T-helper 2 cell treated with Interferon-gamma antibody and Interleukin-4, amounts not matched to agents 5 μg/mL and 100 μg/mL, for 36 hours (primary cell): ENCODE data around the gene PLCB1.

Experiments
- DNase-seq: peaks from one replicate; pipeline ENCODE4 v3.0.0; 2021; ENCODE audit warnings: low spot score
- H3K27ac Mint-ChIP-seq: one replicate; pipeline ENCODE4 v1.8.0; 2021; ENCODE audit warnings: mild to moderate bottlenecking, mixed read lengths
- H3K27me3 Mint-ChIP-seq: one replicate; pipeline ENCODE4 v1.8.0; 2021; ENCODE audit warnings: low read depth, mixed read lengths
- H3K36me3 Mint-ChIP-seq: one replicate; pipeline ENCODE4 v1.8.0; 2021; ENCODE audit warnings: low read depth, mixed read lengths
- H3K4me1 Mint-ChIP-seq: one replicate; pipeline ENCODE4 v1.8.0; 2021; ENCODE audit warnings: low read depth, mixed read lengths
- H3K4me3 Mint-ChIP-seq: one replicate; pipeline ENCODE4 v1.8.0; 2022; ENCODE audit warnings: mild to moderate bottlenecking, moderate library complexity, mixed read lengths
- H3K9me3 Mint-ChIP-seq: one replicate; pipeline ENCODE4 v1.8.0; 2021; ENCODE audit warnings: mixed read lengths

Gene PLCB1

DNA sequence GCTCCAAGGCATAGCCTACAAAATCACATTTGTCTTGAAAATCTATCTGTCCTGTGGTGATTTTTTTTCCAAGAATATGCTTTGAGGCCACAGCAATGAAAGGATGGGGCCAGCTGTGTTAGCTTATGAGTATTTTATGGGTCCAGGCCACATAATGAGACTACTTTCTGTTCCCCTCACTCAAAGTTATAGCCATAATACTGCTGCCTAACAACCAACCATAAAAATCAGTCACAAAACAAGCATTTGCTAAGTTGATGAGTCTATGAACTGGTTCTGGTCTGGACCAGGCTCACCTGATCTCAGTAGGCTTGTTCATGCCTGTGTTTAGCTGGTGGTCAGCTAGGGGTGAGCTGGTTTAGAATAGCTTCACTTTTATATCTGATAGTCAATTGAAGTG, 744.3 kb downstream of the PLCB1 start:
- Mint-ChIP-seq H3K27me3 (no peaks in the 10 kb centered on the region), H3K4me1 (no peaks in the 10 kb centered on the region), H3K27ac (no peak overlapping the region), H3K4me3 (no peak overlapping the region), H3K9me3 (no peaks in the 10 kb centered on the region), H3K36me3 (no peaks in the 10 kb centered on the region)
- no peak for DNase-seq

DNA sequence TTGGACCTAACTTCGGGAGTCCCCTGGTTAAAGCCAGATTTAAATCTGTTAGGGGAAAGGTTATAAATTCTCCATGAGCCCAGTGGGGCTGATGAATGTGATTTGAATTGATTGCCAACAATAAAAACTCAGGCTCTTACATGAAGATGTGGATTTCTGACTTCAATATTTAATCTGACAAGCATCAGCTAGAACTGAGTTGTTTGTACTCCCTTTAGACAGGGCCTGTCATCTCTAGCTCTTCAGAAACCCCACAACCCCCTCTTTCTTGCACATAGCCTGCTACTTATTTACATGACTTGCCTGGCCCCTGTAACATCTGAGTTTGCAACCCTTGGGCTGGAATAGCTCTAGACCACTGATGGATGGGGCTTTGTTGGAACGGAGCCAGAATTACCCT, 745.2 kb downstream of the PLCB1 start:
- H3K36me3 Mint-ChIP-seq: no peaks in the 10 kb centered on the region
- no peak overlapping the region for H3K4me3 Mint-ChIP-seq
- H3K27me3 Mint-ChIP-seq: no peaks in the 10 kb centered on the region
- no peak overlapping the region for H3K27ac Mint-ChIP-seq
- no peaks in the 10 kb centered on the region for H3K9me3 Mint-ChIP-seq
- no peak for DNase-seq
- H3K4me1 Mint-ChIP-seq: no peaks in the 10 kb centered on the region

DNA sequence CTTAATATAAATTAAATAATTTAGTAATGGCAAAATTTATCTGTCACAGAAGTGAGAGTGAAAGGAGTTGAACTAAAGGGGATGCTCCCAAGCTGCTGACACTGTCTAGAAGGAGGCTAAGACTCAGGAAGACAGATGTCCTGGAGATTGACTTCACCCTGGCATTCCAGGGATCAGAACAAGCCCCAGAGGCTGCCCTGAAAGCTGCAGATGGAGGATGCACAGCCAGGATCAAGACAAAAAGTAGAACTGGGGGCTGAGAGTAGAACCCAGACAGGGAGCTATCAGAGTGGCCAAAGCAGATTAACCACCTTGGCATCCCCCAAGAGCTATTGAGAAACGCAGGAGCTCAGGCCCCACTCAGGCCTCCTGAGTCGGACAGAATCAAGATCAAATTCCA, 747.6 kb downstream of the PLCB1 start:
- DNase-seq: no peak
- Mint-ChIP-seq H3K27me3 (no peaks in the 10 kb centered on the region), H3K9me3 (no peaks in the 10 kb centered on the region), H3K4me3 (no peak overlapping the region), H3K27ac (no peak overlapping the region), H3K36me3 (no peaks in the 10 kb centered on the region), H3K4me1 (no peaks in the 10 kb centered on the region)

DNA sequence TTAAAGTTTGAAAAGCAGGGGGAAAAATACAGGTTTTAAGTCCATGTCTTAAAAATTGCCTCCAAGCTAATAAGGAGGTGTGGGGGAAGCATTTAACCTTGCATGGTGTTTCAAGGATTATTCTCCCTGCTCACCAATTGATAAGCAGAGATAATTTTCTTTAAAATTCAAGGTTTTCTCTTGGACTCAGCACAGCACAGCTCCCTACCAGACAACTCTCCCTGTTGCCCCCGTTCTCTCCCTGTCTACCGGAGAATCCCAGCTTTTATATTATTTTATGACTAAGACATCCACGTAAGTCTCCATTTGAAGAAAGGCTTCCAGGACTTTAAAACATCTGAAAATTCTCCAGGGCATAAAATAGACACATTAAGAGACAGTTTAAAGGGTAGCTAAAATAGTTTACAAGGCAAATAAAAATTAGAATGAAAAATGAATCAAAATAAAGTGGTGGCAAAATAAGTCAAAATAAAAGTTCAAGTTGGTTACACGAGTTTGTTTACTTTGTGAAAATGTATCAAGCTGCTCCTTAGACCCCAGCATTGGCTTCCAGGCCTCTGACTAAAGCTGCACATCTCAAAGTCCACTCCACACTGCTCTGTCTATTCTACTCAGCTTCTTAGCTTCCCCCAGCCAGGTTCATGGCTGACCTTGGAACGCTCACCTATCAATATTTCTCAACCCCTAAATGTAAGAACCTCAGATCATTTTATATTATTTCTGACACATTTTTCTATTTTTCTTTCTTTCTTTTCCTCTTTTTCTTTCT, 748.2 kb downstream of the PLCB1 start:
- no peak for DNase-seq
- Mint-ChIP-seq H3K27ac (no peak overlapping the region), H3K4me3 (no peak overlapping the region)

DNA sequence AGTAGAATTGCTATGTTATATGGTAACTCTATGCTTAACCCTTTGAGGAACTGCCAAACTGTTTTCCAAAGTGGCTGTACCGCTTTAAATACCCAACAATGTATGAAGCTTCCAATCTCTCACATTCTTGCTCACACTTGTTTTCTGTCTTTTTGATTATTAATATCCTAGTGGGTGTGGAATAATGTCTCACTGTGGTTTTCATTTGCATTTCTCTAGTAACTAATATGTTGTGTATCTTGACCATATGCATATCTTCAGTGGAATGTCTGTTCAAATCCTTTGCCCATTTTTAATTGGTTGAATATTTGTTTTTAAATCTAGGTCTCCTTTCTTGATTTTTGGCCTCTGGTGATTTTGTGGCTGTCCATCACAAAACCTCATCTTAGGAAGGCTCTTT, 759.0 kb downstream of the PLCB1 start:
- Mint-ChIP-seq H3K36me3 (no peaks in the 10 kb centered on the region), H3K27me3 (no peaks in the 10 kb centered on the region), H3K9me3 (peaks cover 33% of the 10 kb centered on the region), H3K4me1 (no peaks in the 10 kb centered on the region), H3K27ac (no peak overlapping the region), H3K4me3 (no peak overlapping the region)
- DNase-seq: no peak

More for the DNA sequence above, 748.2 kb downstream of the PLCB1 start:
- Mint-ChIP-seq H3K36me3 (no peaks in the 10 kb centered on the region), H3K4me1 (no peaks in the 10 kb centered on the region), H3K27me3 (no peaks in the 10 kb centered on the region), H3K9me3 (no peaks in the 10 kb centered on the region)

DNA sequence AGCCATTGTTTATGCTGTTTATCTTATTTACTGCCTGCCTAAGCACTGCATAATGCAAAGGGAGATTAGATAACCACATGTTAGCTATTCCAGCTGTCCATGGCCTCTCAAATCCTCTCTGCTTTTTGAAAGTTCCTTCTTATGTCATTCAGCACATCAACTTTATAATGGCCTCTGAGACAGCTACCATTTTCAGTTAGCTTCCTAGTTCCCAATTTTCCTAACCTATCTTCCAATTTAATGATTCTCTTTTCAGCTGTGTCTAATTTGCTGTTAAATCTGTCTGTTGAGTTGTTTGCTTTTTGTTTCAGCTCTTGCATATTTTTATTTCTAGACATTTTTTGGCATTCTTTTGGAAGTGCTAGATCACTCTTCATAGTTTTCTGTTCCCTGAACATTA, 763.4 kb downstream of the PLCB1 start:
- no peak for DNase-seq
- no peak overlapping the region for H3K27ac Mint-ChIP-seq
- H3K36me3 Mint-ChIP-seq: no peaks in the 10 kb centered on the region
- H3K9me3 Mint-ChIP-seq: peaks cover 33% of the 10 kb centered on the region
- no peaks in the 10 kb centered on the region for H3K4me1 Mint-ChIP-seq
- no peak overlapping the region for H3K4me3 Mint-ChIP-seq
- no peaks in the 10 kb centered on the region for H3K27me3 Mint-ChIP-seq

DNA sequence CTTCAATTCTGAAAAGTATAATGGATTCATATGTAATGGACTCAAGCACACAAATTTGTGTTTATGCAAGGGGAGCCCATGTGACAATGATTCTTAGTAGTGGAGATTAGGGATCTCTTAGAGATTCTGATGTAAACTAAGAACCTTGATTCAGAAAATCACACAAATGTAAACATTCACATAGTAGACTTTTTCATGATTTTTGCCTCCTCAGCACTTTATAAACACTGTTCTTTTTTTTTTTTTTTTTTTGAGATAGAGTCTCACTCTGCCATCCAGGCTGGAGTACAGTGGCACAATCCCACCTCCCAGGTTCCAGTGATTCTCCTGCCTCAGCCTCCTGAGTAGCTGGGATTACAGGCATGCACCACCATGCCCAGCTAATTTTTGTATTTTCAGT, 766.8 kb downstream of the PLCB1 start:
- Mint-ChIP-seq H3K27me3 (no peaks in the 10 kb centered on the region), H3K4me1 (no peaks in the 10 kb centered on the region), H3K27ac (no peak overlapping the region), H3K9me3 (peaks cover 21% of the 10 kb centered on the region), H3K36me3 (no peaks in the 10 kb centered on the region), H3K4me3 (no peak overlapping the region)
- DNase-seq: no peak

DNA sequence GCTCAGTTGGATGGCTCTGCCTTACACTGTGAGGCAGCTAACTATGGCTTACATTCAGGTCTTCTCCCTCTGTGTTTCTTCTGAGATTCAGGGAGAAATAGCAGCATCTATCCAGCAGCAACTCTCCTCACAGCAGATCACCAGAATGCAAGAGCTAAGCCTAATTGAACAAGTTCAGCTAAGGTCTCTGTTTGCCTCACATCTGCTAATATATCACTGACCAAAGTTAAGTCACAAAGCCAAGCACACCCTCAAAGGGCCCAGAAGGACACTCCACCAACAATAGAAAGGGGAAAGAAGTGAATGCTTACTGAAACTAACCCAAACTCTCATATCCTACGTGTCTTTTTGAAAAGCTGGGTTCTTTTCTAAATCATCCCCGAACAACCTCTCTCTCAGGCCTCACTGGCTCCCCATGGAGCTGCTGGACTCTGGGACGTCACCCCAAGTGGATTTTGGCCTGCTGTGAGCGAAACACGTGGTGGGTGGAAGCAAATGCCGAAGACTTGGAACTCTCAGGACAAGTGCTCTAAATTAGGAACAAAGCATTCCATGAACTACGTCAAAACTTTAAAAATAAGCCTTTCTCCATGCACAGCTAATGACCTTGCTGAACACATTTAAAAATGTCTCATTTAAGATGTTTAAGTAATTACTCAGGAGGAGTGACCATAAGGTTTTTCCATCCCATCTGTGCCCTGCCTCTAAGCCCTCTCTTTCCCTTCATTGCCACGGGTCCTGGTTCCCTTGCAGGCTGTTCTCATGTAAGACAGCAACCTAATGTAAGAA, 769.4 kb downstream of the PLCB1 start:
- no peak overlapping the region for H3K4me3 Mint-ChIP-seq
- H3K9me3 Mint-ChIP-seq: peaks cover 7% of the 10 kb centered on the region
- H3K27ac Mint-ChIP-seq: no peak overlapping the region
- DNase-seq: no peak
- no peaks in the 10 kb centered on the region for H3K36me3 Mint-ChIP-seq
- H3K27me3 Mint-ChIP-seq: no peaks in the 10 kb centered on the region
- H3K4me1 Mint-ChIP-seq: no peaks in the 10 kb centered on the region

DNA sequence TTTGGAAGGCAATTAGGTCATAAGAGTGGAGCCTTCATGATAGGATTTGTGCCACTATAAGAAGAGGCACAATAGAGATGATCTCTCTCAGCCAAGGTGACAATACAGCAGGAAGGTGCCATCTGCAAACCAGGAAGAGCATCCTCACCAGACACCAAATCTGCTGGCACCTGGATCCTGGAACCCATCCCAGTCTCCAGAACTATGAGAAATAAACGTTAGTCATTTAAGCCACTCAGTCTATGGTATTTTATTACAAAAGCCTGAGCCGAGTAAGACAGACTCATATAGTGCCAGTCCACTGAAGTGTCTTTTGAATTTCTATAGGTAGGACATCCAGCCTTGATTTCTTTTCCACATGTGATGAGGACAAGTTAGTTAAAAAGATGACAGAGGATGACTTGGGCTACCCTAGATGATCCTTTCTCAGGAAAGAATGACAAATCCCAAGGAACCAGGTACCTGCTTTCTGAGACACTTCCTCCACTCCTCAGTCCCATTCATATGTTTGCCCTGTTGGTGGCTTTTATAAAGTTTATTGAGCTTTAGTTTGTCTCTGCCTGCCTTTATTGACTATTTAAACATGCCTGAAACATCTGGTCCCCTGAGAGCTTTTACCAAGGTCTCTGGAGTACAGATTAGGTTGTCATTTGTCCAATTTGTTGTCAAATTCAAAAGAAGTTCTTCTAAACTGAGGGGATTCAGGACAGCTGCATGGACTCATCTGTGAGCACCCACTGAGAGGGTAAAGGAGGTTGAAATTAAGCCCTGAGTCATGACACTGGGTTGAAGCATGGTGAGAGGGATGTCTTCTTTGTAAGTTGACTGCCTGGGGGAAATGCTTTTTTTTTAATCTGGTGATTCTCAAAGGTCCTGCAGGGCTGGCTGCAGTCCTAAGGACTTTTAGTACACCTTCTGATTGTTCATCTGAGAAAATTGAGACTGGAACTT, 771.9 kb downstream of the PLCB1 start:
- H3K4me1 Mint-ChIP-seq: no peaks in the 10 kb centered on the region
- no peak for DNase-seq
- no peak overlapping the region for H3K27ac Mint-ChIP-seq
- no peaks in the 10 kb centered on the region for H3K36me3 Mint-ChIP-seq
- peaks cover 4% of the 10 kb centered on the region for H3K9me3 Mint-ChIP-seq
- no peaks in the 10 kb centered on the region for H3K27me3 Mint-ChIP-seq
- no peak overlapping the region for H3K4me3 Mint-ChIP-seq

GRCh38 chr20:8909596-8909995, 777.5 kb downstream of the PLCB1 start:
- Mint-ChIP-seq H3K27ac (no peak overlapping the region), H3K36me3 (no peaks in the 10 kb centered on the region), H3K4me3 (no peak overlapping the region), H3K9me3 (no peaks in the 10 kb centered on the region), H3K27me3 (no peaks in the 10 kb centered on the region), H3K4me1 (no peaks in the 10 kb centered on the region)
- no peak for DNase-seq

DNA sequence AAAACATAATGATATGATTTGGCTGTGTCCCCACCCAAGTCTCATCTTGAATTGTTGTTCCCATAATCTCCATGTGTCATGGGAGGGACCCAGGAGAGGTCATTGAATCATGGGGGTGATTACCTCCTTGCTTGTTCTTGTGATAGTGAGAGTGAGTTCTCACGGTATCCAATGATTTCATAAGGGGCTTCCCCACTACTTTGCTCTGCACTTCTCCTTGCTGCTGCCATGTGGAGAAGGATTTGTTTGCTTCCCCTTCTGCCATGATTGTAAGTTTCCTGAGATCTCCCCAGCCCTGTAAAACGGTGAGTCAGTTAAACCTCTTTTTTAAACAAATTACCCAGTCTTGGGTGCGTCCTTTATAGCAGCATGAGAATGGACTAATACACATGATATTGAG, 780.0 kb downstream of the PLCB1 start:
- no peak overlapping the region for H3K27ac Mint-ChIP-seq
- no peak for DNase-seq
- no peaks in the 10 kb centered on the region for H3K36me3 Mint-ChIP-seq
- no peaks in the 10 kb centered on the region for H3K27me3 Mint-ChIP-seq
- peaks cover 9% of the 10 kb centered on the region for H3K9me3 Mint-ChIP-seq
- H3K4me3 Mint-ChIP-seq: no peak overlapping the region
- H3K4me1 Mint-ChIP-seq: no peaks in the 10 kb centered on the region

- Mint-ChIP-seq H3K9me3 (peaks cover 9% of the 10 kb centered on the region), H3K27ac (no peak overlapping the region), H3K4me1 (no peaks in the 10 kb centered on the region), H3K4me3 (no peak overlapping the region), H3K27me3 (no peaks in the 10 kb centered on the region), H3K36me3 (no peaks in the 10 kb centered on the region)
- DNase-seq: no peak
Observed at GRCh38 chr20:8912731-8913130, 780.7 kb downstream of the PLCB1 start.

- peaks cover 9% of the 10 kb centered on the region for H3K9me3 Mint-ChIP-seq
- DNase-seq: no peak
- no peaks in the 10 kb centered on the region for H3K27me3 Mint-ChIP-seq
- H3K4me3 Mint-ChIP-seq: no peak overlapping the region
- H3K36me3 Mint-ChIP-seq: no peaks in the 10 kb centered on the region
- no peaks in the 10 kb centered on the region for H3K4me1 Mint-ChIP-seq
- no peak overlapping the region for H3K27ac Mint-ChIP-seq
Observed at GRCh38 chr20:8913456-8913855, 781.4 kb downstream of the PLCB1 start.

DNA sequence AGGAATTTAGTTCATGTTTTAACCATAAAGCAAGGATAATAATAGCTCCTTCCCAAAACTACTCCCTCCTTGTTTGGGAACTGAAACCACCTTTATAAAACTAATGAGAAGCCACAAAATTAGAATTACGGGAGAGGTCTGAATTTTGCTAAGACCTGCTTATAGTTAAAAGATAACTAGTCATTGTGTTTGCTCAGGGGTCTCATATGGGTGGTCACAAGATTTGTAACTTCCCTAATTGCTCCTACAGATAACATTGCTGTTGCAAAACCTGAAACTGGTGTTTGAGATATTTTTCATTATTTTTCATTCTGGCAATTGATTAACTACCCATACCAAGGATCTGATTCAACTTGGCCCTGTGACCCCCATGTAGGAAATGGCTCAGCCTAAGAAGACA, 782.4 kb downstream of the PLCB1 start:
- DNase-seq: no peak
- Mint-ChIP-seq H3K27ac (no peak overlapping the region), H3K36me3 (no peaks in the 10 kb centered on the region), H3K9me3 (peaks cover 9% of the 10 kb centered on the region), H3K4me1 (no peaks in the 10 kb centered on the region), H3K27me3 (no peaks in the 10 kb centered on the region), H3K4me3 (no peak overlapping the region)
